Measurements from ENCODE around the gene SULT1E1.

- TF ChIP-seq CTCF (IDR thresholded peaks at IDR 0.05): no peak
- TF ChIP-seq EZH2 (IDR thresholded peaks at IDR 0.05; ENCODE audit: borderline replicate concordance, insufficient read depth, low read depth, low read length, poor library complexity, severe bottlenecking): no peak
Observed at GRCh38 chr4:69858690-69859089, 1.3 kb downstream of the SULT1E1 start.

All from B cell (primary cell).